ENCODE results near the gene SEMA4G. TPM values are rescaled to one million over a fixed set of nuclear protein-coding genes. Genes with fewer than 3 reads are reported as not detected.

The SEMA4G gene
- total RNA-seq, 1 donor from 2014 or later, result 0.52 TPM

Small RNA genes lying within 50 kb of the gene (small RNA-seq; reads per million reads assigned to genes)
- gene MIR608, result not detected

Other genes starting within 250 kb of the SEMA4G start
- not detected for gene PAX2, start 223.9 kb upstream of the SEMA4G start, total RNA-seq
- gene SLF2, start 56.5 kb upstream of the SEMA4G start, total RNA-seq, result 98.6 TPM
- 41.2 TPM for gene MRPL43, start 18.0 kb downstream of the SEMA4G start, total RNA-seq
- gene TWNK, start 18.0 kb downstream of the SEMA4G start, total RNA-seq, result 4.2 TPM
- gene LZTS2, start 30.3 kb downstream of the SEMA4G start, total RNA-seq, result 37.6 TPM
- gene PDZD7, start 61.6 kb downstream of the SEMA4G start, total RNA-seq, result 1.0 TPM
- 18.8 TPM for gene SFXN3, start 61.7 kb downstream of the SEMA4G start, total RNA-seq
- gene KAZALD1, start 92.5 kb downstream of the SEMA4G start, total RNA-seq, result 23.5 TPM
- gene TLX1, start 161.8 kb downstream of the SEMA4G start, total RNA-seq, result not detected